Retina (tissue), 1 donor: ENCODE measurements around the gene HOXA4.

Source experiments
- DNase-seq: peaks from one replicate; pipeline ENCODE4 v3.0.0-alpha.2; 2016

HOXA4 gene

DNA sequence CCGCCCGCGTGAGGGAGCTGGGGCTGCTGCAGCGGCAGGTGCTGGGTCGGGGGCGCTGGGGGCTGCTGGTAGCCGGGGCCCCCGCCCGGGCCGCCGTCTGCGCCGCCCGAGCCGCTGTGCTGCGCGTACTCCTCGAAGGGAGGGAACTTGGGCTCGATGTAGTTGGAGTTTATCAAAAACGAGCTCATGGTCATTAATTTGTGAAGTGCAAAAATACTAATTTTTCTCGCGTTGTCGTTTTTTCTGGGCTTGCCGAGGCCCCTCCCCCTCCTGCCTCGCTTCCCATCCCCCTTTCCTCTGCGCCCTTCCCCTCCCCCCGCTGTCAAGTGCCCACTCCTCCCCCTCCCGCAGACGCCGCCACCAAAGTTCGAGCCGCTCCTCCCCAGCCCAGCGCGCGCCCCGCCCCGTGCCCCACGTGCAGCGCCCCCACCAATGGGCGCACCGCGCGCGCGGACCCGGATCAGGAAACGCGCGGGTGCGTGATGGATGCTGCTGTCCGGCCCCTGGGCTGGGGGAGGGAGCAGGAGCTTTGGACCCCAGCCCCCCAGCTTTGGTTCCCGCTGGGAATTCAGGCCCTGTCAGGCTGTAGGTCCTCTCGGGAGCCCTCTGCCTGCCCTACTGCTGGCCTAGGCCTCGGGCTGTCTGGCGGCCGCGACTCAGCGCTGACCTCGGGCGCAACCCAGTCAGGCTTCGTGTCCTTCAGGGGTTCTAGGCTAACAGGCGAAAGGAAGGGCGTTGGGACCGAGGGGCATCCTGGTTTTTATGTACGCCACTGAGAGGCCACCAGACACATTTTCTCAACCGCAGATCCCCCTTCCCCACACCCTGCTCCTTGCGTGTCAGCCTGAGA, at the start of gene HOXA4:
HOXA4 (minus strand) TSS at position 218 of the 850 bp plus-strand sequence; CDS start at position 194, 24 bp downstream.
- DNase-seq, result peak; percentile 84

DNA sequence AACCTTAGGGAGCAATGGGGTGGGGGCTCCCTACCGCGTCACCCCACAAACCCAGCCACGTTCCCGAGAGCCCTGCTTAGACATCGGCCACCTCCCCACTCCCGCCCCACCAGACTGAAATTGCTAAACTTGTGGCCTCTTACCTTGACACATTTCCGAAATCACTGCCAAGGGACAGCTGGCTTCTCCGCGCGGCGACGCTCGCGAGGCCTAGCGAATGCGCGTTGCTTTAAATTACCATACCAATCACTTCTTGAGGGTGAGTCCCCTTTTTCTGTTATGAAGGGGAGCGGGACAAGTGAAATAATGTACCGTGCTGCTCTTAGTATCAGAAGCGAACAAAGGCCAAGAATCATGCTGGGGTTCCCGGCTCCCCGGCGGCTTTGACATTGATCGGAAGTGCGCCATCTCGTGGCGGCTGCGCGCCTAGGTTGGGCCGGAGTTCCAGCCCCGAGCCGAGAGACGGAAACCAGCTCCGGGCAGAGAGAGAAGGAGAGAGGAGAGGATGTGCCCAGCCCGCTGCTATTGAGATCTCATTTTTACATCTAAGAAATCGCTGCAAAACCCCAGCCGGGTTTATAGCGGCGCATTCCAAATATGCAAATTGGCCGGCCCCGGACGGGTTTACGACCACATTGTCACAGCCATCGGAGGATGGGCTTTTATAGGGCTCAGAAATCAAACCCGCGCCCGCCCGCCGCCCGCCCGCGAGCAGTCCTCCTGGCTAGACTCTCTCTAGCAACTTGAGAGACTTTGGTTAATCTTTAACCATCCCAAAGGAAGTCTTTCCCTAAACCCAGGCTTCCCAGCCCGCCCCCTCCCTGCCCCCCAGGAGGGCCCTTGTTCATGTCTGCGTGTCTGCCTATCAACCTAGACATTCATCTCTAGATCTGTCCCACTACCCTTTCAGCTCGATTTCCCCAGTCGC, 49.2 kb upstream of the HOXA4 start:
- peak; percentile 90 for DNase-seq

DNA sequence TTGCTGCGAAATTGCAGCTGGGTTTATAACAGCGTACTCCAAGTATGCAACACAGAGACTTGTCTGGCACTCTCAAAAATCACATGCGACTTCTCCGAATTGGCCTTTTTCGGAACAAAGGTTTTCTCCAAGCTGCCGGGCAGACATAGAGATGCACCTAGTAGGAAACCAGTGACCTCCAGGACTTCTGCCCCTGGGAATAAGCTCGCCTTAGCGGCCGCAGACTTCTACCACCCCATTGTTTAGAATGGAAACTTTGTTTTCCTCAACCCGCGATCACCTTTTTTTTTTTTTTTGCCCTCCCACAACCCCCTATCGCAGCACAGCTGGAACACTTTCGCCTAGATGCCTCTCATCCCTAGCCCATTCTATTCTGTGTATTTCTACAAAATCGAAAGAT, 48.5 kb upstream of the HOXA4 start:
- no peak for DNase-seq

DNA sequence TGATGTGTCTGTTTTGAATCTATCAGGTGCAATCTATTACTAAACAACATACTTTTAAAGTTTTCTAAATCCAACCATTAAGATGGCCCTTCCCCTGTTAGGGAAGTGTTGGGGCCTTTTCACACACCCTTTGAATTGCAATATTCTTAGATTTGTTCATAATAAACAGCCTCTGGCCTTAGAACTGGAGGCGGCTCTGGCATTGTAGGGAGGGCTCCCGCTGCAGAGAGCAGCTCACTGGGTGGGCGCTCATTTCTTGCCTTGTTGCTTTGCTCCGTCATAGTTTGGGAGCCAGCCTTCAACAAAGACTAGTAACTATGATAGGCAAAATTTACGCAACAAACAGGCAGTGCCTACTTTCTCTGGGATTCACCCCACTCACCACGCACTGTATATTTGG, 47.8 kb upstream of the HOXA4 start:
- no peak for DNase-seq

DNA sequence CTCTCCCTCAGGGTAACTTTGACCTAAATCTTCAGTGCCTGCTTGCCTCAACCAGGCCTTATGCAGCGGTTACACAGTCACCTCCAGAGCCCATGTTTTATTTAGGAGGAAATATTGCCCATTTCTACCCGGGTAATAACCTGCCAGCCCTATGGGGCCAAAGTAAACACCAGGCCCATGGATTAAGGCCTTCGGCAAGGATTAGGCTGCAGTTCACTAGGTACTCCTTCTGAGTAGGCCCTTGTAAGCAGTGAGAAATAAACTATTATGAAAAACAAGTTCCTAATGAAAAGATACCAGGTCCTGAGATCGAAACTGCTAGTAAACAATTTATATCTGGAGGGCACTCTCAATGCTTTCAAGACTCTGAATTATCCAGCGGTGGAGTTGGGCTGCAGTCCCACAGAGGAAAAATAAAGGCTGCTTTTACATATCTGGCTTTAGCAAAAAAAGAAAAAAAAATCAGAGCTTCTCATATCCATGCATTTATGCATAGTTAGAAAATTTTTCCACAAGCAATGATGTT, 47.3 kb upstream of the HOXA4 start:
- no peak for DNase-seq

DNA sequence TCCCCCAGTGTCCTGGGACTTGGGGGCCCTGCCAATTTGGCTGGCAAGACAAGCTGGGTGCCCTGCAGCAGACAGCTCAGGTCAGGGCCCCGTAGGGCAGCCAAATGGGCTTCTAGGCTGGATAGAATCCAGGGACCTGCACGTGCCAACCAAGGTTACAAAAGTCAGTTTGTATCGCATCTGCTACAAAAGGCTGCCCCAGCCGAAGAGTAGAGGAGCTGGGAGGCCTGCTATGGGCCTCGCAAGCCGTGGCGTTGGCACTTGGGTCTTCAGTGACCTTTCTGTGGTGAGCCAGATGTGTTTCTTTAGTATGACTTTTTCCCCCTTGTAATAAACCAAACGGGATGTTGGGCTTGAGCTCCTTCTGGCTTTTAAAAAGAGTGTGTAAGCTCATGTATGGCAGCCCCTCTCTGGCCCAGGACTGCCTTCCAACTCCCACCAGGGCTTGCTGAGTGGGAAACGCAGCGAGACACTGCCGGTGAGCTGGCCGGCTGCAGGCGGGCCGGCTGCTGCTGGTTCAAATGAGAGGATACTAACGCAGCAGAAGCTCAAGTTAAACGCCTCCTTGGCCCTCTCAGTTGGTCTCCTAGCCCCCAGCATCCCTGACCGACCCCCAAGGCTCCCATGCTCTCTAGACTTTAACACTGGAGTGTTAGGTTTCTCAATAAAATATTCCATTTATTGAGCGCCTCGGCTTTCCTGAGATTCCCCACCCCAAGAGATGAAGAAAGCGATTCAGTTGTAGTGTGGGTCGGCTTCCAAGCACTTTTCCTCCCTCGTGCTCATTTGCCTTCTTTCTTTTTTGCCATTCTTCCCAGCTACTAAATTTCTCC, 46.6 kb upstream of the HOXA4 start:
- DNase-seq, result no peak

DNA sequence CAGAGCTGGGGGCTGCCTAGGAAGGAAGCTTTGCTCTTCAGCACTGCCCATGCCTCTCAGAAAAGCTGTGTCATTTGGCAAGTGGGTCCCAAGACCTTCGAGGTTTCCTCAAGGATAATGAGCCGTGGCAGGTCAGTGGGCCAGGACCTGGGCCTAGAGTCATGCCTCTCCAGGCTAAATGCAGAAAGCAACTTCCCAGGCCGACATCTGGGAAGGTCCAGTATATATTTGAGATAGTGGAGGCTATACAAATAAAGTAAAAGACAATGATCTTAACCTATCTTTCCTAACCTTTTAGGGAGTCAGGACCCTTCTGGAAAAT, 45.9 kb upstream of the HOXA4 start:
- no peak for DNase-seq

DNA sequence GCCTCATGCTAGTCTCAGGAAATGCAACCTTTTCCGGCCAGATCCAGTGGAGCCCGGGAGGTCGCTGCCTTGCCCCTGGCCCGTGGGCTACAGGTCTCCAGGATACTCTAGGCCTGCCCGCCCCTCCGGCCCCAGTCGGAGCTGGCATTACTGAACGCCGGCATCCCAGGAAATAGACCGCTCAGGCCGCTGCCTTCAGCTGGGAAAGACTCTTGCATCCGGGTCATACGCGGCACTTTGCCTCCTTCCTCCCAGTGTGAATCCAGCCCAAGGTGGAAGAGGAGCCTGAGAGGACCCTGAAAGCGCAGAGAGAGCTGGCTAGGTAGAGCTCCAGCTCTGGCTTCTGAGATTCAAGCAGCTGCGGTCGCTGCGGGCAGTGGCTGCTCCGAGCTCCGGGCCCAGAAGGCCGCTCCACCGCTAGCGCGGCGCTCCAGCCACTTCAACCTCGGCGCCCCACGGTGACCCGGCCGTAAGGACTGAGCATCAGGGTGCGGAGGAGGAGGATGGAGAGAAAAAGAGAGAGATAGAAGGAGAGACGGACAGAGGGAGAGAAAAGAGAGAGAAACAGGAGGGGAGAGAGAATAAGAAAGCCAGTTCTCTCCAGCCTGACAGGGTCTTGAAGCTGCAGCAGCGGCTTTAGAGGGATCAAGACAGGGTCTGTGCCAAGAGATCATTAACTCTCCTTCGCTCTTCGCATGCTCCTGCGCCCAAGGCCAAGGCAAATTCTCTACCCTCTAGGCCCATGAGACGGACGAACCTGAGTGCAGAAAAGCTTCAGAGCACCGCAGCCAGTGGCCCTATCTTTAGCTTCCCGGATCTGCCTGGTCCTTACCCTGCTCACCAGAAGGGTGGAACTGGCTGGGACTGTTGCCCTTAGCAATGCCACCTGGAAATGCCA, 45.3 kb upstream of the HOXA4 start:
- DNase-seq, result peak; percentile 67

DNA sequence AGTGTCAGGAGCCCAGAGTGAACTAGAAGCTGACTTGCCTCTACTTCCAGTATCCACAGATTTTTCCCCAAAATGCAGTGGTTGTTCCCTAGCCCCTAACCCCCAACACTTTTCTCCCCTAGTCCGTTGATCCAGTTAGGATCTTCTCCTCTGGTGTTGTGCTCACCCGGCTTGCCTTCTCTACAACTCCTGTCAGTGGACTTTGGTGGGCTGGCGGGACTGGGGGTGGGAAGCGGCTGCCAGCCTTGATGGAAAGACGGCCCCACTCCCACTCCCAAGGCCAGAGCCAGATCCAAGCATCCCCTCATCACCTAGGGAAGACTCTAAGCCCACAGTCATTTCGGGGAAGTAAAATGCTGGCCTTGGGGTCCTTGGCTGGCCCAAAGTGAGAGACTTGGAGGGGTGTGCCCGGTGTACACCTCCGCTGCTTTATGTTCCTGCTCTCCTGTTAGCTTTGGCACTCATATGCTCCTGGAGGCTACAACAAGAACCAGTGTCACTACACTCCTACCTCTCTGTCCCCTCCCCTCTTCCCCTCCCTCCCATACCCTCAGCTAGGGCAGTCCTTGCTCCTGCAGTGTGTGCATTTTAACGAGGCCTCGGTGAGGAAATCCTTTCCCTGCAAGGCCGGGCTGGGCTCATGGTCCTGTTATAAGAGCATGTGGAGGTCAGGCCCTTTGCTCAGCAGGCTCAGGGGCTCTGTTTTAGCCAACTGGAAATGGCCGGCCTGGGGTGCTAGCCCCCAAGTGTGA, 44.5 kb upstream of the HOXA4 start:
- DNase-seq, result no peak

DNA sequence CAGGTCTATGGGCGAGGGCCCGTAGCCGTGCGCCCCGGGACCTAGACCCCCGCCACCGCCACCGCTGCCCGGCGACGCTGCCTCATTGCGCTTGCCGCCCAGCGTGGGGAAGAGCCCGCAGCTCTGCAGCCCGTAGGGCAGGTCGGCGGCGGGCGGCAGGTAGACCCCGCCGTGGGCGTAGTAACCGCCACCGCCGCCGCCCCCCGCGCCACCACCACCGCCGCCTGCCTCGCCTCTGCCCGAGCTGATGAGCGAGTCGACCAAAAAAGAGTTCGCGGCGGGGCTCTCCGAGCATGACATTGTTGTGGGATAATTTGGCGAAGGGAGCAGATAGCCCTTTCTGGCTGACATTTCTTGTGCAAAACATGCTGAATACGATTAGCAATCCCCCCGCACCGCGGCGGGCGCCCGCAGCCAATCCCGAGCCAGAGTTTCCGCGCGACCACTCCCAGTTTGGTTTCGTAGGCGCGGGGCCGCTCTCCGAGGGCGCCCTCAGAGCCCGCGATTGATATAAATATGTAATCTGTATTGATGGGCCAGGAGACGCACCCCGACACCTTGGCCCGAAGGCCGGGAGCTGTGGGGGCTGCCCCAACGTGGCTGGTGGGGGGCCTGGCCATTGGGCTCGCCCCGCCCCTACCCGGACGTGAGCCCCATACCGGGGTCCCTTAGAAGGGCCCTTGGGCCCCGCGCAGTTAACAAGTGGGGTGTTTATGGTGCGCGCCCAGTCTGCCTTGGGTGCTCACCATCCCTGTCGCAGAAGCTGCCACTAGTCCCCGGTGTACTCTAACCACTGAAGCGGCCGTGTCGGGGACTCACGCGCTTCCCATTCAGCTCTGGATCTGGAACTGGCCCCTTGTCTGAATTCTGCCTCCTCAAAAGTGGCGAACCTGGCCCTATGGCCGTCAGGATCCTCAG, 43.7 kb upstream of the HOXA4 start, which contains the start of gene HOXA10:
HOXA10 (minus strand) TSS at position 365 of the 918 bp plus-strand sequence; CDS start at position 351, 14 bp downstream.
- peak; percentile 43 for DNase-seq

DNA sequence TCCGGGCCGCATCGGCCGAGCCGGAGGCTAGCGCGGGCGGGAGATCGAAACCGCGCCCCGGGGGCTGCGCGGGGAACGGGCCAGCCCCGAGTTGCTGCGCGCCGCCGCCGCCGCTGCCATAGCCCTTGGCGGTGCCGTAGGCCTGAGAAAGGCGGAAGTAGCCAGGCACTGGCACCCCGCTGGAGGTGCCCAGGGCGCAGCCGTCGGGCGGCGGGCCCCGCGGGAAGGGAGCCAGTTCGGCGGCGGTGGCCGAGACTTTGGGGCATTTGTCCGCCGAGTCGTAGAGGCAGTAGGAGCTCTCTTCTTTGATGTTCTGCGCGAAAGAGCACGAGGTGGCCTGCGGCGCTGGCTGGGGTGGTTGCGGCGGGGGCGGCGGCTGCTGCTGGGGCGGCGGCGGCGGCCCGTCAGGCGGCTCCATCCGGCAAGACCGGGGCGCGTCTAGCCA, 43.0 kb upstream of the HOXA4 start:
- DNase-seq, result no peak

DNA sequence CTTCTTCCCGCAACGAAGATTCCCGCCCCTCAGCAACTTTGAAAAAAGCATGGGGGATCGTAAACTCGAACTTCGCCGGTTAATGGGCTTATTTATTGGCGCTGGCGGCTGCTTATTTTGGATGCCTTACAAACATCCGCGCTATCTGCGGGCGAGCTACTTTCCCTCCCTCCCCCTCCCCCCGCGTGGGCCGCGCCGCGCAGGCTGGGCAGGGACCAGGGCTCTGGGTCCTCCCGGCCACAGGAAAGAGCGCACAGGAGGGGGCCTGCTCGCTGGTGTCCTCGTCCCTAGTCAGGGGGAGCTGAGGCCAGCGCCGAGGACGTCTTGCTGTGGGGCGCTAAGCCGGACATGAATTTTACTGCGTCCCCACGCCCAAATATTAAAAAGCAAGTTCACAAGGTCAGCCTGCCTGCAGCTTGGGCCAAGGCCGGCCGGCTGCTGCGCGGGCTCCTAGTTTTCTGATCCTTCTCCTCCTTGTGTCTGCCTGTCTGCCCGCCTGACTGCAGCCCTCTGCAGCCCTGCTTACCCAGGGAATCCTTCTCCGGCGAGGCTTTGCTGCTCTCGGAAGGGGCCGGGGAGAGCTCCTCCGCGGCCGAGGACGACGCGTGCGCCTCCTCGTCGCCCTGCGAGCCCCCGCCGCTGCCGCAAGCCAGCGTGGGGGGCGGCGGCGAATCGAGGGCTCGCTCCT, 42.4 kb upstream of the HOXA4 start:
- peak; percentile 76 for DNase-seq

DNA sequence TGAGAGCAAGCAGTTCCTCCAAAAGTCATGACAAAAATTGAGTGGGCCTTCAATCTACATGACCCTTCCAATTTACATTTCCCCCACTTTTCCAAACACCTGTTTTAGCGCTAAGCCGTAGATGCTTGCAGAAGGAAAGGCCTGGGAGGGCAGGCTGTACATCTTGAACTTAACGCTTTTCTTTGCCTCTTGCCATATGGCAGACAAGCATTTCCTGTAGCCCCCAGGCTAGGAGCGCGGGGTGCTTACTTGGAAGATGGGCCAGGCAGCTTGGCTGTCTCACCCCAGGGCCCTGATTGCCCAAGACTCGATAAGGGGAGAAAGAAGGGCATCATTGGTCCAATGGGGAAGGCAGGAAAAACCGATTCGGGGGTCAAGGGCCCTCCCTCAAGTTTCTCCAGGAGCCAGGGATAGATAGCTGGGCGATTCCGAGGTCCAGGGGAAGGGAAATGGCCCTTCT, 41.8 kb upstream of the HOXA4 start:
- DNase-seq, result no peak

DNA sequence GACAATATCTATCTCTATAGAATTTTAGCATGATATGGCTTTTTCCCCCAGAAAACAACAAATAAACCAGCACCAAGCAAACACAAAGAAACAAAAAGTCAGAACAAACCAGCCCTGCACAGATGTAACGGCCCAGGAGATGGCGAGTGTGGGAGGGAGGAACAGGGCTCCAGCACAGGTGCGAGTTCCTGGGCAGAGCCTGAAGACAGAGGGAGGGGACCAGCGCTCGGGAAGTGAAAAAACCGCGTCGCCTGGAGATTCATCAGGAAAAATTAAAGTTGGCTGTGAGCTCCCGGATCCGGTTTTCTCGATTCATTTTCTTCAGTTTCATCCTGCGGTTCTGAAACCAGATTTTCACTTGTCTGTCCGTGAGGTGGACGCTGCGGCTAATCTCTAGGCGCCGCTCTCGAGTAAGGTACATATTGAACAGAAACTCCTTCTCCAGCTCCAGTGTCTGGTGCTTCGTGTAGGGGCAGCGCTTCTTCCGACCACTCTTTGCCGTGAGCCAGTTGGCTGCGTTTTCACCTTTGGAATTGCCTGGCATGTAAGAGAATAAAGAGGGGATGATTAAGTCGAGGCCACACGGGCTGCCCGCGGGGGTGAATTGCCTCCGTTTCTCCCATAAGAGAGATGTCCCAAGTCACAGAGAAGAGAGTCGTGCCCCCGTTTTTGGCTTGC, 41.2 kb upstream of the HOXA4 start:
- no peak for DNase-seq

DNA sequence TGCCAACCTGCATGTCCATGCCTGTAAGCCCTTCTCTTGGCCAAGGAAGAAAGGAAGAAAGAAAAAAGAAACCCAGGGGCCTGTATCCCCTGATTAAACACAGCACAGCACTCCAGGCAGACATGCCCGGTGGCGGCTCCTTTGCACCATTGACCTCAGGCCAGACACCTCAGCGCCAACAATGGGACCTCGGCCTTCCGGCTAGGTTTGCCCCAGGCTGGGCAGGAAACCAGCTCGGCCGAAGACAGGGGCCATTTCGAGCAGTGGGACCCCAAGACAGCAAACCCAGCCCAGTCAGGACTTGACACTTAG, 40.7 kb upstream of the HOXA4 start:
- DNase-seq, result no peak

DNA sequence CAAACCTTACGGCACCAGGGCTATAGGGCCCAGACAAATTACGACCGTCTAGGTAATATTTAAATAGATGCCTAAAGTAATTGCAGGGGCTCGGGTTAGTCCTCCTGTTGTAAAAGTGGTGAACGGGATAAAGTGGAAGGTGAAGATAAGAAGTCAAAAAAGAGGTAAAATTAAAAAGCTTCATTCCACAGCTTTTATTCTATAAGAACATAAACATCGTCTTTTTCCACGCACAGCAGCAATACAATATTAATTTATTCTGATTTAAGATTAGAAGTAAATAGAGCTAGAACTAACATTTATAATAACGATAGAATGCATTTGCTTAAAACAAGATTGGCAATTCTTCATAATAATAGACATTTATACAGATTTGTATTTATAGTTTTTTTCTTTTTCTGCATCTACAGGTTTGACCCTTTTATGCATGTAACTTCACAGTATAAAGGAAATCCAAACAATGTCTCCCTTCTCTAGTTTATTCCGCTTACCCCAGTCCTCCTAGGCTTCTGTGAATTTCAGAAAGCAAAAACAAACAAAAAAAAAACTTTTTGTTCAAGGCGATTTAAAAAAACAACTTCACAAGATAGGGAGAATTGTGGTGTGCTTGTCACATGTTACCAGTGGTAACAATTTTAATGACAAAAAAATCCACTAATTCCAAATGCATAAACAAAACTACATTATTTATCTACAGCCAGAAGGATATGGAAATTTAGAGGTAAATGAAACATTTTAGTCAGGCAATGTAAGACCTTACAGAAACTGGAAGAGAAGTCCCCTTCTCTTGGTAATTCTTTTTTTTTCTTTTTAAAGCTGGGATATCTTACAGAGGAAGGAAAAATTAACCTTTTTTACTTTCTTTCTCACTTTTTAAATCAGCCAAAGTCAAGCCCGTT, 40.1 kb upstream of the HOXA4 start:
- DNase-seq, result no peak
